ENCODE measurements around the gene FSD2. TPM values are rescaled to one million over a fixed set of nuclear protein-coding genes. Genes with fewer than 3 reads are reported as not detected.

FSD2 gene
- polyA plus RNA-seq, 1 experiment: not detected

DNA sequence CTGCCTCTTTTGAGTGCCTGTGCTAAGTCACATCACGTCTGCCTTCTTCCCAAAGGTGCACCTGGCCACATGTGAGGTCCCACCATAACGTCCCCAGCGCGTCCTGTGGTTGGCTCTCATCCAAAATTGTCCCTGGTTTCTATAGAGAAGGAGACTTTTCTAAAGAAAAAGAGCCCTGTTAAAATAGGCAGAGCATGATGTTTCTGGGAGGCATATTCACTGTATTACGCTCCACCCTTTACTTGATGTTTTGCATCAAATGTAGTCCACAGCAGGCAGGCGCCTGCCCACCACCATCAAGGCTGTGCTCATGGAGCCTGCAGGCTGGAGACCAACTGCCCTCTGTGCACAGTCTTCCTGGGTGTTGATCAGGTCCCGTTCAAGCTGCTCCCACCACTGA, 39.8 kb upstream of the FSD2 start:
- ChIA-PET CTCF (no interaction called here), POLR2A (no interaction called here)
- Histone ChIP-seq H3K36me3 (ENCODE audit: control insufficient read depth, insufficient read depth, low read length) (no peaks in the 10 kb centered on the region), H3K4me3 (ENCODE audit: low read depth, low read length) (no peak overlapping the region), H3K27me3 (ENCODE audit: control insufficient read depth, insufficient read depth, low read length) (no peaks in the 10 kb centered on the region)
- DNase-seq (ENCODE audit: low read depth): no peak
- TF ChIP-seq CTCF (IDR thresholded peaks at IDR 0.05; ENCODE audit: insufficient read depth, low read depth, low read length): no peak

GRCh38 chr15:82843566-82843965, 37.7 kb upstream of the FSD2 start:
- no peak for TF ChIP-seq CTCF (IDR thresholded peaks at IDR 0.05; ENCODE audit: insufficient read depth, low read depth, low read length)
- DNase-seq (ENCODE audit: low read depth): no peak
- CTCF ChIA-PET: no interaction called here
- no peaks in the 10 kb centered on the region for H3K36me3 ChIP-seq (ENCODE audit: control insufficient read depth, insufficient read depth, low read length)
- H3K4me3 ChIP-seq (ENCODE audit: low read depth, low read length): no peak overlapping the region
- no peaks in the 10 kb centered on the region for H3K27me3 ChIP-seq (ENCODE audit: control insufficient read depth, insufficient read depth, low read length)
- POLR2A ChIA-PET: no interaction called here

- no peaks in the 10 kb centered on the region for H3K27me3 ChIP-seq (ENCODE audit: control insufficient read depth, insufficient read depth, low read length)
- ChIA-PET POLR2A (no interaction called here), CTCF (no interaction called here)
- no peak for TF ChIP-seq CTCF (IDR thresholded peaks at IDR 0.05; ENCODE audit: insufficient read depth, low read depth, low read length)
- peaks cover 14% of the 10 kb centered on the region for H3K36me3 ChIP-seq (ENCODE audit: control insufficient read depth, insufficient read depth, low read length)
- H3K4me3 ChIP-seq (ENCODE audit: low read depth, low read length): no peak overlapping the region
- no peak for DNase-seq (ENCODE audit: low read depth)
These were observed 34.3 kb upstream of the FSD2 start for GRCh38 chr15:82840166-82840565.

GRCh38 chr15:82839136-82839535, 33.3 kb upstream of the FSD2 start:
- ChIA-PET CTCF (interaction anchor here (0.7 kb wide), 1 partner anchor 161 kb away, joined by 3 read pairs; no protein-coding TSS in a partner anchor), POLR2A (no interaction called here)
- no peak for TF ChIP-seq CTCF (IDR thresholded peaks at IDR 0.05; ENCODE audit: insufficient read depth, low read depth, low read length)
- peaks cover 17% of the 10 kb centered on the region for H3K36me3 ChIP-seq (ENCODE audit: control insufficient read depth, insufficient read depth, low read length)
- H3K27me3 ChIP-seq (ENCODE audit: control insufficient read depth, insufficient read depth, low read length): no peaks in the 10 kb centered on the region
- no peak overlapping the region for H3K4me3 ChIP-seq (ENCODE audit: low read depth, low read length)
- DNase-seq (ENCODE audit: low read depth): no peak

DNA sequence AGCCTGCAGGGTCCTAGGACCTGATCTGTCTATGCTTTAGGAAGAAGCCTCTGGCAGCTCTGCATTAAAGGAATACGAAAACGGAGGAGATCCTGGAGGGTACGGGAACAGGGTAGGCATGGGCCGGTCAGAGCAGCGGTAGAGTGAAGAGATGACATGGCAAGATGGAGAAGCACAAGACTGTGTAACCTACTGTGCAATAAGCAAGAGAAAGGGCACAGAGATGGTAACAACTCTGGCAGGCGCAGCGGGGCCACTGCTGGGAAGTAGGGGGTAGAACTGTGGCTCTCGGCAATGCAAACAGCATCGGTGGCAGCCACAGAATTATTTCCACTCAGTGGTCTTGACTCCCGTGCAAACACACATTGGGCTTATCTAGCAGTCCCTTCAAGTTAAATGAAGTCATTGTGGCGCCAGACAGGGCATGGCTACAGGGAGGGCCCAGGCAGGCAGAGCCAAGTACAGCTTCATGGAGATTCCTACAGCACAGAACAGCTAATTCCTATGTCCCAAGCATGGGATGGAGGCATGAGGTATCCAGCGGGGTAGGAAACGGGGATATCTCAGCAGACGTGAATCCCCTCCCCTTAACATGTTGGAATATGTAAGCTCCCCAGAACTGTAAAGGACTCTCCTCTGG, 32.3 kb upstream of the FSD2 start:
- DNase-seq (ENCODE audit: low read depth): no peak
- no peak for TF ChIP-seq CTCF (IDR thresholded peaks at IDR 0.05; ENCODE audit: insufficient read depth, low read depth, low read length)
- H3K27me3 ChIP-seq (ENCODE audit: control insufficient read depth, insufficient read depth, low read length): no peaks in the 10 kb centered on the region
- POLR2A ChIA-PET: no interaction called here
- CTCF ChIA-PET: interaction anchor here (0.7 to 1.6 kb wide), 2 partner anchors 162 to 173 kb away, joined by 3 to 5 read pairs; partner anchors contain the start of gene C15orf40
- H3K36me3 ChIP-seq (ENCODE audit: control insufficient read depth, insufficient read depth, low read length): peaks cover 21% of the 10 kb centered on the region
- no peak overlapping the region for H3K4me3 ChIP-seq (ENCODE audit: low read depth, low read length)

Measured in BJ (cell line).